ENCODE results near the gene GOSR2. TPM values are rescaled to one million over a fixed set of nuclear protein-coding genes. Genes with fewer than 3 reads are reported as not detected.

The GOSR2 gene
- total and polyA plus RNA-seq, 2 of the 8 experiments (the other 6 are each of a cell fraction or from before 2014, with no cell fraction given): 28.2 to 36.2 TPM

DNA sequence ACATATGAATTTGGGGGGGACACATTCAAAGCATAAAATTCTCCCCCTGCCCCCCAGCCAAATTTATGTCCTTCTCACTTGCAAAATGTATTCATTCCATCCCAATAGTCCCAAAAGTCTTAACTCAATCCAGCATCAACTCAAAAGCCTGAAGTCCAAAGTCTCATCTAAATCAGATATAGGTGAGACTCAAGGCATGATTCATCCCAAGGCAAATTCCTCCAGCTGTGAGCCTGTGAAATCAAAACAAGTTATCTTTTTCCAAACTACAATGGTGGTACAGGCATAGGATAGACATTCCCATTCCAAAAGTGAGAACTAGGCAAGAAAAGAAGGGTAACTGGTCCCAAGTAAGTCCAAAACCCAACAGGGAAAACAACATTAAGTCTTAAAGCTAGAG, 5.9 kb upstream of the GOSR2 start:
- no peak overlapping the region for H2BK120ac ChIP-seq (replicated peaks; ENCODE audit: low read depth, low read length)
- no peak overlapping the region for H2BK12ac ChIP-seq (ENCODE audit: low read depth, low read length)
- no peaks in the 10 kb centered on the region; a peak in 1 of 7 replicates for H3K4me1 ChIP-seq (replicated peaks in 1 of 4; ENCODE audit: control insufficient read depth in 3 of 4, insufficient read depth in 4 of 4, low read length in 3 of 4)
- POLR2A ChIA-PET (ENCODE audit: partially characterized antibody): no interaction called here
- H2BK15ac ChIP-seq (ENCODE audit: low read length): no peak overlapping the region
- no peaks in the 10 kb centered on the region for H3K79me2 ChIP-seq (ENCODE audit: control insufficient read depth in 1 of 2, insufficient read depth in 2 of 2, low read length in 2 of 2)
- H3K27ac ChIP-seq (ENCODE audit: low read depth, low read length): no peak overlapping the region
- no peak overlapping the region for H3K9ac ChIP-seq (replicated peaks in 1 of 4; ENCODE audit: extremely low read depth in 1 of 4, low read depth in 3 of 4, low read length in 3 of 4)
- H4K20me1 ChIP-seq (replicated peaks in 1 of 2; ENCODE audit: control insufficient read depth in 1 of 2, insufficient read depth in 2 of 2, low read length in 2 of 2): no peaks in the 10 kb centered on the region
- H3K79me1 ChIP-seq (ENCODE audit: low read depth, low read length): no peaks in the 10 kb centered on the region; the same call in 1 of the 2 replicates
- H3K23me2 ChIP-seq (ENCODE audit: low read depth, low read length): no peaks in the 10 kb centered on the region
- FAIRE-seq (no peak), DNase-seq (ENCODE audit: low read depth in 1 of 2, low spot score in 2 of 2) (no peak)
- CTCF ChIA-PET (ENCODE audit: partially characterized antibody): interaction anchor here (0.9 to 1.4 kb wide), 4 partner anchors 11 to 81 kb away, joined by 3 to 4 read pairs (median 3); no protein-coding TSS in a partner anchor
- no peak overlapping the region for H3K4me3 ChIP-seq (ENCODE audit: extremely low read depth in 1 of 4, insufficient read depth in 2 of 4, low read depth in 3 of 4, low read length in 4 of 4)
- no peak overlapping the region for H4K8ac ChIP-seq (ENCODE audit: extremely low read depth, insufficient read depth, low read length)
- no peak overlapping the region for H3K4ac ChIP-seq (replicated peaks; ENCODE audit: insufficient read length, low read depth, low read length)
- no peak overlapping the region for H3K14ac ChIP-seq (ENCODE audit: insufficient read length)
- no peak overlapping the region for H2BK20ac ChIP-seq (ENCODE audit: low read length)
- H3K27me3 ChIP-seq (replicated peaks in 1 of 4; ENCODE audit: control insufficient read depth in 3 of 4, extremely low read depth in 1 of 4, insufficient read depth in 3 of 4, low read length in 3 of 4): no peaks in the 10 kb centered on the region
- no peak overlapping the region for H3K18ac ChIP-seq (ENCODE audit: extremely low read depth, low read length)
- no peak overlapping the region for H2AFZ ChIP-seq (ENCODE audit: low read length)
- H3K56ac ChIP-seq (replicated peaks; ENCODE audit: insufficient read length, low read depth, low read length): no peak overlapping the region
- no peaks in the 10 kb centered on the region for H3K9me3 ChIP-seq (ENCODE audit: insufficient read depth in 2 of 2, low read depth in 1 of 2, low read length in 1 of 2)
- H4K5ac ChIP-seq (ENCODE audit: insufficient read length, low read depth, low read length): no peak overlapping the region
- no peak overlapping the region for H3K23ac ChIP-seq (ENCODE audit: insufficient read length)
- no peaks in the 10 kb centered on the region for H3K36me3 ChIP-seq (ENCODE audit: control insufficient read depth in 2 of 4, insufficient read depth in 4 of 4, low read length in 3 of 4)
- H2AK5ac ChIP-seq (ENCODE audit: low read depth, low read length): no peak overlapping the region
- no peak overlapping the region for H2BK5ac ChIP-seq (ENCODE audit: low read depth, low read length)
- H4K91ac ChIP-seq (replicated peaks; ENCODE audit: insufficient read length, low read length): no peak overlapping the region
- H3K4me2 ChIP-seq (ENCODE audit: insufficient read depth in 1 of 2, low read depth in 2 of 2, low read length in 2 of 2): no peak overlapping the region
- TF ChIP-seq, protein P1, sequence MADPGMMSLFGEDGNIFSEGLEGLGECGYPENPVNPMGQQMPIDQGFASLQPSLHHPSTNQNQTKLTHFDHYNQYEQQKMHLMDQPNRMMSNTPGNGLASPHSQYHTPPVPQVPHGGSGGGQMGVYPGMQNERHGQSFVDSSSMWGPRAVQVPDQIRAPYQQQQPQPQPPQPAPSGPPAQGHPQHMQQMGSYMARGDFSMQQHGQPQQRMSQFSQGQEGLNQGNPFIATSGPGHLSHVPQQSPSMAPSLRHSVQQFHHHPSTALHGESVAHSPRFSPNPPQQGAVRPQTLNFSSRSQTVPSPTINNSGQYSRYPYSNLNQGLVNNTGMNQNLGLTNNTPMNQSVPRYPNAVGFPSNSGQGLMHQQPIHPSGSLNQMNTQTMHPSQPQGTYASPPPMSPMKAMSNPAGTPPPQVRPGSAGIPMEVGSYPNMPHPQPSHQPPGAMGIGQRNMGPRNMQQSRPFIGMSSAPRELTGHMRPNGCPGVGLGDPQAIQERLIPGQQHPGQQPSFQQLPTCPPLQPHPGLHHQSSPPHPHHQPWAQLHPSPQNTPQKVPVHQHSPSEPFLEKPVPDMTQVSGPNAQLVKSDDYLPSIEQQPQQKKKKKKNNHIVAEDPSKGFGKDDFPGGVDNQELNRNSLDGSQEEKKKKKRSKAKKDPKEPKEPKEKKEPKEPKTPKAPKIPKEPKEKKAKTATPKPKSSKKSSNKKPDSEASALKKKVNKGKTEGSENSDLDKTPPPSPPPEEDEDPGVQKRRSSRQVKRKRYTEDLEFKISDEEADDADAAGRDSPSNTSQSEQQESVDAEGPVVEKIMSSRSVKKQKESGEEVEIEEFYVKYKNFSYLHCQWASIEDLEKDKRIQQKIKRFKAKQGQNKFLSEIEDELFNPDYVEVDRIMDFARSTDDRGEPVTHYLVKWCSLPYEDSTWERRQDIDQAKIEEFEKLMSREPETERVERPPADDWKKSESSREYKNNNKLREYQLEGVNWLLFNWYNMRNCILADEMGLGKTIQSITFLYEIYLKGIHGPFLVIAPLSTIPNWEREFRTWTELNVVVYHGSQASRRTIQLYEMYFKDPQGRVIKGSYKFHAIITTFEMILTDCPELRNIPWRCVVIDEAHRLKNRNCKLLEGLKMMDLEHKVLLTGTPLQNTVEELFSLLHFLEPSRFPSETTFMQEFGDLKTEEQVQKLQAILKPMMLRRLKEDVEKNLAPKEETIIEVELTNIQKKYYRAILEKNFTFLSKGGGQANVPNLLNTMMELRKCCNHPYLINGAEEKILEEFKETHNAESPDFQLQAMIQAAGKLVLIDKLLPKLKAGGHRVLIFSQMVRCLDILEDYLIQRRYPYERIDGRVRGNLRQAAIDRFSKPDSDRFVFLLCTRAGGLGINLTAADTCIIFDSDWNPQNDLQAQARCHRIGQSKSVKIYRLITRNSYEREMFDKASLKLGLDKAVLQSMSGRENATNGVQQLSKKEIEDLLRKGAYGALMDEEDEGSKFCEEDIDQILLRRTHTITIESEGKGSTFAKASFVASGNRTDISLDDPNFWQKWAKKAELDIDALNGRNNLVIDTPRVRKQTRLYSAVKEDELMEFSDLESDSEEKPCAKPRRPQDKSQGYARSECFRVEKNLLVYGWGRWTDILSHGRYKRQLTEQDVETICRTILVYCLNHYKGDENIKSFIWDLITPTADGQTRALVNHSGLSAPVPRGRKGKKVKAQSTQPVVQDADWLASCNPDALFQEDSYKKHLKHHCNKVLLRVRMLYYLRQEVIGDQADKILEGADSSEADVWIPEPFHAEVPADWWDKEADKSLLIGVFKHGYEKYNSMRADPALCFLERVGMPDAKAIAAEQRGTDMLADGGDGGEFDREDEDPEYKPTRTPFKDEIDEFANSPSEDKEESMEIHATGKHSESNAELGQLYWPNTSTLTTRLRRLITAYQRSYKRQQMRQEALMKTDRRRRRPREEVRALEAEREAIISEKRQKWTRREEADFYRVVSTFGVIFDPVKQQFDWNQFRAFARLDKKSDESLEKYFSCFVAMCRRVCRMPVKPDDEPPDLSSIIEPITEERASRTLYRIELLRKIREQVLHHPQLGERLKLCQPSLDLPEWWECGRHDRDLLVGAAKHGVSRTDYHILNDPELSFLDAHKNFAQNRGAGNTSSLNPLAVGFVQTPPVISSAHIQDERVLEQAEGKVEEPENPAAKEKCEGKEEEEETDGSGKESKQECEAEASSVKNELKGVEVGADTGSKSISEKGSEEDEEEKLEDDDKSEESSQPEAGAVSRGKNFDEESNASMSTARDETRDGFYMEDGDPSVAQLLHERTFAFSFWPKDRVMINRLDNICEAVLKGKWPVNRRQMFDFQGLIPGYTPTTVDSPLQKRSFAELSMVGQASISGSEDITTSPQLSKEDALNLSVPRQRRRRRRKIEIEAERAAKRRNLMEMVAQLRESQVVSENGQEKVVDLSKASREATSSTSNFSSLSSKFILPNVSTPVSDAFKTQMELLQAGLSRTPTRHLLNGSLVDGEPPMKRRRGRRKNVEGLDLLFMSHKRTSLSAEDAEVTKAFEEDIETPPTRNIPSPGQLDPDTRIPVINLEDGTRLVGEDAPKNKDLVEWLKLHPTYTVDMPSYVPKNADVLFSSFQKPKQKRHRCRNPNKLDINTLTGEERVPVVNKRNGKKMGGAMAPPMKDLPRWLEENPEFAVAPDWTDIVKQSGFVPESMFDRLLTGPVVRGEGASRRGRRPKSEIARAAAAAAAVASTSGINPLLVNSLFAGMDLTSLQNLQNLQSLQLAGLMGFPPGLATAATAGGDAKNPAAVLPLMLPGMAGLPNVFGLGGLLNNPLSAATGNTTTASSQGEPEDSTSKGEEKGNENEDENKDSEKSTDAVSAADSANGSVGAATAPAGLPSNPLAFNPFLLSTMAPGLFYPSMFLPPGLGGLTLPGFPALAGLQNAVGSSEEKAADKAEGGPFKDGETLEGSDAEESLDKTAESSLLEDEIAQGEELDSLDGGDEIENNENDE (IDR thresholded peaks at IDR 0.05; ENCODE audit: insufficient replicate concordance, low read length): no peak
- TF ChIP-seq SP1 (IDR thresholded peaks at IDR 0.05; ENCODE audit: low read depth, low read length): no peak
